ENCODE measurements around the gene SGK2.

SGK2 gene

DNA sequence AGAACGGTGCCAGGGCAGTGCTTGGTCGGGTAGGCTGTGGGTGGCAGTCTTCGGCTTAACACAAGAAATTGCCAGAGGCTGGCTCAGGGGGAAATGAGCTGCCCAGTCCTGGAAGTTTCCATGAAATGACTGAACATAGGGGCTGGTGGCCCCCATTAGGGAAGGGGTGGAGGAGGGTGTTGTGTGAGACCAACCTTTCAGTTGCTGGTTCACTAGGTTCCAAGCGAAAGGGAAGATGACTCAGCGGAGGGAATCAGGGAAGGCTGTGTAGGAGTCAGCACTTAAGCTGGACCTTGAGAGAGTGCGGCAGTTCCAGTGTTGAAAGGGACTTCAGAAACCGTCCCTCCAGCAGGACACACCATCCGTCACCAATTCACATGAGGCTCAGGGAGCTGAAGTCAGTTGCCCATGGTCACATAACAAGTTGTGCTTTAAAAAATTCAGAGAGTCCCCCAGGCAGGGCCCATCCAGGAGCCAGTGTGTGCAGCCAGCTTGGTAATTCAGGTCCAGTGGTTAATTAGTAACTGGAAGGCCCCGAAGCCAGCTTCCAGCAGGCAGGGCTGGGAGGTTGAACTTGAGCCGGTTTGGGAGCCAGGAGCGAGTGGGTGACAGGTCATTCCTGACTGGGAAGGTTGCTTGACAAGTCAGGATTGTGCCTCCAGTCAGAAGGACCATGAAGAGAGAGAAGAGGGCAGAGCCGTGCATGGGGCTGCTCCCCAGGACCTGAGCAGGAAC is at the start of gene SGK2:
Gene SGK2, plus strand, starts transcription at position 616 of the 735 bp plus-strand sequence. CDS start 7,469 bp downstream, outside the sequence.
- no peaks in the 10 kb centered on the region for H3K36me3 Mint-ChIP-seq (ENCODE audit: low read depth)
- H3K4me1 Mint-ChIP-seq: peaks cover 15% of the 10 kb centered on the region
- H3K27ac Mint-ChIP-seq: peak within 1 kb of the TSS; percentile 96 to 99 (median 98)
- peak within 1 kb of the TSS; percentile 33 to 69 (median 52) for H3K4me3 Mint-ChIP-seq
- no peaks in the 10 kb centered on the region for H3K9me3 Mint-ChIP-seq
- TF ChIP-seq, protein P1, sequence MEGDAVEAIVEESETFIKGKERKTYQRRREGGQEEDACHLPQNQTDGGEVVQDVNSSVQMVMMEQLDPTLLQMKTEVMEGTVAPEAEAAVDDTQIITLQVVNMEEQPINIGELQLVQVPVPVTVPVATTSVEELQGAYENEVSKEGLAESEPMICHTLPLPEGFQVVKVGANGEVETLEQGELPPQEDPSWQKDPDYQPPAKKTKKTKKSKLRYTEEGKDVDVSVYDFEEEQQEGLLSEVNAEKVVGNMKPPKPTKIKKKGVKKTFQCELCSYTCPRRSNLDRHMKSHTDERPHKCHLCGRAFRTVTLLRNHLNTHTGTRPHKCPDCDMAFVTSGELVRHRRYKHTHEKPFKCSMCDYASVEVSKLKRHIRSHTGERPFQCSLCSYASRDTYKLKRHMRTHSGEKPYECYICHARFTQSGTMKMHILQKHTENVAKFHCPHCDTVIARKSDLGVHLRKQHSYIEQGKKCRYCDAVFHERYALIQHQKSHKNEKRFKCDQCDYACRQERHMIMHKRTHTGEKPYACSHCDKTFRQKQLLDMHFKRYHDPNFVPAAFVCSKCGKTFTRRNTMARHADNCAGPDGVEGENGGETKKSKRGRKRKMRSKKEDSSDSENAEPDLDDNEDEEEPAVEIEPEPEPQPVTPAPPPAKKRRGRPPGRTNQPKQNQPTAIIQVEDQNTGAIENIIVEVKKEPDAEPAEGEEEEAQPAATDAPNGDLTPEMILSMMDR (IDR thresholded peaks at IDR 0.05; ENCODE audit: unreplicated experiment in 3 of 3): no peak
- peaks cover 5% of the 10 kb centered on the region for H3K27me3 Mint-ChIP-seq (ENCODE audit: low read depth)

- peaks cover 9% of the 10 kb centered on the region for H3K27me3 Mint-ChIP-seq (ENCODE audit: low read depth)
- peaks cover 9% of the 10 kb centered on the region for H3K36me3 Mint-ChIP-seq (ENCODE audit: low read depth)
- peaks cover 4% of the 10 kb centered on the region for H3K4me1 Mint-ChIP-seq
- H3K27ac Mint-ChIP-seq: no peak overlapping the region
- H3K9me3 Mint-ChIP-seq: no peaks in the 10 kb centered on the region
- TF ChIP-seq, protein P1 (IDR thresholded peaks at IDR 0.05; ENCODE audit: unreplicated experiment in 3 of 3): no peak
- H3K4me3 Mint-ChIP-seq: peak overlapping the region; percentile 47 to 65 (median 55)
Observed at GRCh38 chr20:43511879-43512278, 46.9 kb upstream of the SGK2 start.

DNA sequence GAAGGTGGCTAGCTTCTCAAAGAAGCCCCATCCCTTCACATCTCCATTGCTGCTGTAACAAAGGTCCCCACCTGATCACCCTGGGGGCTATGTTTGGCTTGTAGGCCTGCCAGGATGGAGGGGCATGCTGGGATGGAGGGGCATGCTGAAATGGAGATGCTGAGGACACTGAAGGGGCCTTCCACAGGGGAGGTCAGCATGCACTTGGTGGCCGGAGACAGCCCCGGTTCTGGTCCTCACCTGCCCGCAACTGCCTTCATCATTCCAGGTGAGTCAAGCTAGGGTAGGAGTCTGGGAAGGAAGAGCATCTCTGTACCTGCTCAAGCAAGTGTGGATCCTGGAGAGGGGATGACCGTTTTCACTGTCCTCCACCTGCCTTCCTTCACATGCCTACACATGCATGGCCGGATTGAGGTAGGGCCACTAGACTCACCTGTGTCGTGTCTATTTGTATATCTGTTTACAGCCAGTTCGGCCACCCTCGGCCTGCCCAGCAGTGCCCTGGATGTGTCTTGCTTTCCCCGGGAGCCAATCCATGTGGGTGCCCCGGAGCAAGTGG is 45.4 kb upstream of the SGK2 start:
- peaks cover 12% of the 10 kb centered on the region for H3K36me3 Mint-ChIP-seq (ENCODE audit: low read depth)
- TF ChIP-seq, protein P1 (IDR thresholded peaks at IDR 0.05; ENCODE audit: unreplicated experiment in 3 of 3): no peak
- peaks cover 4% of the 10 kb centered on the region for H3K4me1 Mint-ChIP-seq
- H3K27ac Mint-ChIP-seq: no peak overlapping the region
- peaks cover 3% of the 10 kb centered on the region for H3K27me3 Mint-ChIP-seq (ENCODE audit: low read depth)
- peak overlapping the region; percentile 93 to 95 (median 94) for H3K4me3 Mint-ChIP-seq
- no peaks in the 10 kb centered on the region for H3K9me3 Mint-ChIP-seq

GRCh38 chr20:43513931-43514647 is 44.7 kb upstream of the SGK2 start:
- peak overlapping the region; percentile 93 to 95 (median 94) for H3K4me3 Mint-ChIP-seq
- TF ChIP-seq, protein P1 (IDR thresholded peaks at IDR 0.05; ENCODE audit: unreplicated experiment in 3 of 3): peak in 2 of 3 experiments; percentile 11 to 37
- H3K4me1 Mint-ChIP-seq: peaks cover 4% of the 10 kb centered on the region
- no peaks in the 10 kb centered on the region for H3K27me3 Mint-ChIP-seq (ENCODE audit: low read depth)
- peak overlapping the region; percentile 80 to 96 (median 82) for H3K27ac Mint-ChIP-seq
- H3K9me3 Mint-ChIP-seq: no peaks in the 10 kb centered on the region
- peaks cover 13% of the 10 kb centered on the region for H3K36me3 Mint-ChIP-seq (ENCODE audit: low read depth)

DNA sequence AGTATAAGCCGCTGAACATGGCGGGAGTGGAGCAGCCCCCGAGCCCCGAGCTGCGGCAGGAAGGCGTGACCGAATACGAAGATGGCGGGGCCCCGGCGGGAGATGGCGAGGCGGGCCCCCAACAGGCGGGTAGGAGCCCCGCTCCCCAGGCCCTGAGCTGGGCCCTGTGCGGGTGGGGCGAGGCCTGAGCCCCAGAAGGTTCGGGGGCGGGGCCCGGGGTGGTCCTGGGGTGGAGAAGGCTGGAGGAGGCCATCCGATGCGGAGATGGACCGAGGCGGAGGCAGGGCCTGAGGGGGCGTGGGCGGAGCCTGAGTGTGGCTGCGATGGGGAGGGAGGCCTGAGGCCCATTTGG is 44.2 kb upstream of the SGK2 start:
- Mint-ChIP-seq H3K4me3 (peak overlapping the region; percentile 93 to 95 (median 94)), H3K36me3 (ENCODE audit: low read depth) (peaks cover 13% of the 10 kb centered on the region), H3K4me1 (peaks cover 4% of the 10 kb centered on the region), H3K27ac (peak overlapping the region; percentile 80 to 96 (median 82)), H3K27me3 (ENCODE audit: low read depth) (no peaks in the 10 kb centered on the region), H3K9me3 (no peaks in the 10 kb centered on the region)
- TF ChIP-seq, protein P1 (IDR thresholded peaks at IDR 0.05; ENCODE audit: unreplicated experiment in 3 of 3): no peak

Data from nephron (organoid).